Smooth muscle cell (in vitro differentiated cells): Measurements from ENCODE around the gene HIF3A. TPM values are rescaled to one million over a fixed set of nuclear protein-coding genes. Genes with fewer than 3 reads are reported as not detected.

ENCODE experiments used
- DNase-seq: peaks from one replicate; lab custom pipeline; 2025; ENCODE audit not compliant: unreplicated experiment; lab: John Stamatoyannopoulos, UW
- H2AFZ ChIP-seq: fragments of 200-600 bp; sonication (generic); 2 replicates; pipeline ENCODE4 v1.6.0; 2016; ENCODE audit warnings: antibody characterized with exemption, low read depth, mild to moderate bottlenecking
- H3F3A ChIP-seq: fragments of 200-600 bp; sonication (generic); 2 replicates; pipeline ENCODE4 v1.6.0; 2017; ENCODE audit warnings: antibody characterized with exemption, low read depth
- H3K27ac ChIP-seq: fragments of 200-600 bp; sonication (generic); 2 replicates; pipeline ENCODE4 v1.5.1; 2016; ENCODE audit warnings: low read depth, mild to moderate bottlenecking
- H3K27me3 ChIP-seq: fragments of 200-600 bp; sonication (generic); 2 replicates; pipeline ENCODE4 v1.6.1; 2016; ENCODE audit warnings: low read depth, mild to moderate bottlenecking
- H3K36me3 ChIP-seq: fragments of 200-600 bp; sonication (generic); 2 replicates; pipeline ENCODE4 v1.5.1; 2016; ENCODE audit warnings: low read depth
- H3K4me1 ChIP-seq: fragments of 200-600 bp; sonication (generic); 2 replicates; pipeline ENCODE4 v1.5.1; 2016; ENCODE audit warnings: low read depth
- H3K4me2 ChIP-seq: fragments of 200-600 bp; sonication (generic); 2 replicates; pipeline ENCODE4 v1.6.0; 2016; ENCODE audit warnings: mild to moderate bottlenecking
- H3K4me3 ChIP-seq: fragments of 200-600 bp; sonication (generic); 2 replicates; pipeline ENCODE4 v1.5.1; 2016; ENCODE audit warnings: mild to moderate bottlenecking
- H3K79me2 ChIP-seq: fragments of 200-600 bp; sonication (generic); 2 replicates; pipeline ENCODE4 v1.6.0; 2016; ENCODE audit warnings: low read depth, mild to moderate bottlenecking
- H3K9ac ChIP-seq: fragments of 200-600 bp; sonication (generic); 2 replicates; pipeline ENCODE4 v1.6.0; 2016; ENCODE audit warnings: low read depth
- H3K9me3 ChIP-seq: fragments of 200-600 bp; sonication (generic); replicated peaks from 2 replicates; pipeline ENCODE4 v1.5.1; 2016; ENCODE audit warnings: low read depth
- H4K20me1 ChIP-seq: fragments of 200-600 bp; sonication (generic); 2 replicates; pipeline ENCODE4 v1.6.0; 2016; ENCODE audit warnings: low read depth
- WGBS: methylation state at CpG from one replicate; pipeline ENCODE4 v1.1.7; 2016; ENCODE audit warnings: low lambda C conversion rate; 5-methylcytosine and 5-hydroxymethylcytosine counted together
- polyA plus RNA-seq: library from polyadenylated mRNA; unstranded; fragments of >200 nt; fragmentation: Nextera tagmentation; extraction: Ambion mirVana; gene quantifications from 2 replicates; pipeline ENCODE4 v1.2.1, GENCODE V29; 2016
- total RNA-seq: library from RNA; depleted of rRNA; stranded (reverse); fragments of >200 nt; gene quantifications from 2 replicates; pipeline ENCODE4 v1.2.3, GENCODE V29; 2014
- TF ChIP-seq, protein P1 (sequence below): fragments of 200-600 bp; sonication (generic); IDR thresholded peaks from 2 replicates; pipeline ENCODE4 v1.5.1; 2017; ENCODE audit warnings: borderline replicate concordance, mild to moderate bottlenecking, antibody characterized with exemption; ENCODE audit not compliant: insufficient read depth, poor library complexity, severe bottlenecking

The HIF3A gene
- total and polyA plus RNA-seq, 2 experiments from 2014 or later = 4.9 to 16.2 TPM

DNA sequence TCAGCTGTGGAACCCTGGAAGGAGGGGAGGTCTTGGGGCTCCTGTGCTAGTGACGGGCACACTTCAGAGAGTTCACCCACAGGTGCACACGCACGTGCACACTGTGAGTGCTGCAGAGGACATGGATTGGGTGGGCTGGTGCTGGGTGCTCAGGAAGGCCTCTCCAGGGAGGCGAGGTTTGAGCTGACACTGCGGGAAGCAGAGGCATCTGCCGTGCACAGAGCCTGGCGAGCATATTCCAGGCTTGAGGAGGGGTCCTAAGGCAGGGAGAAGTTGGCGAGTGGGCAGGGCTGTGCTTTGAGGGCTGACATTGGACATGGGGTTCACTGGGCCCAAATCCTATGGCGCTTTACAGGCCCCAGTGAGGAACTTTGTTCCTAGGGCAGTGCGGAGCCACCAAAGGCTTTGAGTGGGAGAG is 90.9 kb downstream of the HIF3A start:
- Histone ChIP-seq H3K4me1 (no peaks in the 10 kb centered on the region), H3K36me3 (peaks cover 5% of the 10 kb centered on the region), H3F3A (peaks cover 6% of the 10 kb centered on the region), H2AFZ (no peak overlapping the region), H3K4me2 (no peak overlapping the region), H3K79me2 (no peaks in the 10 kb centered on the region), H3K9me3 (no peaks in the 10 kb centered on the region), H3K27ac (no peak overlapping the region), H3K27me3 (no peaks in the 10 kb centered on the region), H3K9ac (no peak overlapping the region), H3K4me3 (no peak overlapping the region), H4K20me1 (no peaks in the 10 kb centered on the region)
- no peak for DNase-seq
- TF ChIP-seq, protein P1, sequence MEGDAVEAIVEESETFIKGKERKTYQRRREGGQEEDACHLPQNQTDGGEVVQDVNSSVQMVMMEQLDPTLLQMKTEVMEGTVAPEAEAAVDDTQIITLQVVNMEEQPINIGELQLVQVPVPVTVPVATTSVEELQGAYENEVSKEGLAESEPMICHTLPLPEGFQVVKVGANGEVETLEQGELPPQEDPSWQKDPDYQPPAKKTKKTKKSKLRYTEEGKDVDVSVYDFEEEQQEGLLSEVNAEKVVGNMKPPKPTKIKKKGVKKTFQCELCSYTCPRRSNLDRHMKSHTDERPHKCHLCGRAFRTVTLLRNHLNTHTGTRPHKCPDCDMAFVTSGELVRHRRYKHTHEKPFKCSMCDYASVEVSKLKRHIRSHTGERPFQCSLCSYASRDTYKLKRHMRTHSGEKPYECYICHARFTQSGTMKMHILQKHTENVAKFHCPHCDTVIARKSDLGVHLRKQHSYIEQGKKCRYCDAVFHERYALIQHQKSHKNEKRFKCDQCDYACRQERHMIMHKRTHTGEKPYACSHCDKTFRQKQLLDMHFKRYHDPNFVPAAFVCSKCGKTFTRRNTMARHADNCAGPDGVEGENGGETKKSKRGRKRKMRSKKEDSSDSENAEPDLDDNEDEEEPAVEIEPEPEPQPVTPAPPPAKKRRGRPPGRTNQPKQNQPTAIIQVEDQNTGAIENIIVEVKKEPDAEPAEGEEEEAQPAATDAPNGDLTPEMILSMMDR = no peak
- WGBS = 97% methylated on average over 10 of the region's 10 CpGs

DNA sequence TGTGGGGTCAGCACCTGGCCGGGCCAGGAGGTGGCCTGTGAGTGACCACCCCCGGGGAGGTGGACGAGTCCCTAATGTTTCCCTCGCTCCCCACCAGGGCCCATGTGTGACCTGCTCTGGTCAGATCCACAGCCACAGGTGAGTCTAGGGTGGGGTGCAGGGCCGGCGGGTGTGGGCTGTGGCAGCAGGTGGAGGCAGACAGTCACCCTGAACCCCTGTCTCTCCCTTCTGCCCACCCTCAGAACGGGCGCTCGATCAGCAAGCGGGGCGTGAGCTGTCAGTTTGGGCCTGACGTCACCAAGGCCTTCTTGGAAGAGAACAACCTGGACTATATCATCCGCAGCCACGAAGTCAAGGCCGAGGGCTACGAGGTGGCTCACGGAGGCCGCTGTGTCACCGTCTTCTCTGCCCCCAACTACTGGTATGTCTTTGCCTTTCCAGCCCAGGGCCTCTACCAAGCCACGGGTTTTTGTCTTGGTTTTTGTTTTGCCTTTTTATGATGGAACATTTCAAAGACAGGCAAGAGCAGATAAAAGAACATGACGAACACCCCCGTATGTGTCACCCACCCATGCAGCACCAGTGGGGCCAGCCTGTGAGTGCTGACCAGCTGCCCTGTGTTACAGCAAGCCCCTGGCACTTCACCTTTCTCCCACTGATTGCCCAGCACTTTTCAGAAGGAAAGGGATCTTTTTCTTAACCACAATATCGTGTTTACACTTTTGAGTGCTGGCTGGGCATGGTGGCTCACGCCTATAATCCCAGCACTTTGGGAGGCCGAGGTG is 91.7 kb downstream of the HIF3A start:
- Histone ChIP-seq H3K27ac (no peak overlapping the region), H3K27me3 (no peaks in the 10 kb centered on the region), H2AFZ (no peak overlapping the region), H3K79me2 (no peaks in the 10 kb centered on the region), H3K4me1 (no peaks in the 10 kb centered on the region), H3K9me3 (no peaks in the 10 kb centered on the region), H3K4me3 (no peak overlapping the region), H4K20me1 (no peaks in the 10 kb centered on the region), H3K4me2 (no peak overlapping the region), H3F3A (peaks cover 13% of the 10 kb centered on the region), H3K36me3 (peaks cover 5% of the 10 kb centered on the region), H3K9ac (no peak overlapping the region)
- no peak for DNase-seq
- 95% methylated on average over 25 of the region's 25 CpGs for WGBS
- TF ChIP-seq, protein P1 = no peak

DNA sequence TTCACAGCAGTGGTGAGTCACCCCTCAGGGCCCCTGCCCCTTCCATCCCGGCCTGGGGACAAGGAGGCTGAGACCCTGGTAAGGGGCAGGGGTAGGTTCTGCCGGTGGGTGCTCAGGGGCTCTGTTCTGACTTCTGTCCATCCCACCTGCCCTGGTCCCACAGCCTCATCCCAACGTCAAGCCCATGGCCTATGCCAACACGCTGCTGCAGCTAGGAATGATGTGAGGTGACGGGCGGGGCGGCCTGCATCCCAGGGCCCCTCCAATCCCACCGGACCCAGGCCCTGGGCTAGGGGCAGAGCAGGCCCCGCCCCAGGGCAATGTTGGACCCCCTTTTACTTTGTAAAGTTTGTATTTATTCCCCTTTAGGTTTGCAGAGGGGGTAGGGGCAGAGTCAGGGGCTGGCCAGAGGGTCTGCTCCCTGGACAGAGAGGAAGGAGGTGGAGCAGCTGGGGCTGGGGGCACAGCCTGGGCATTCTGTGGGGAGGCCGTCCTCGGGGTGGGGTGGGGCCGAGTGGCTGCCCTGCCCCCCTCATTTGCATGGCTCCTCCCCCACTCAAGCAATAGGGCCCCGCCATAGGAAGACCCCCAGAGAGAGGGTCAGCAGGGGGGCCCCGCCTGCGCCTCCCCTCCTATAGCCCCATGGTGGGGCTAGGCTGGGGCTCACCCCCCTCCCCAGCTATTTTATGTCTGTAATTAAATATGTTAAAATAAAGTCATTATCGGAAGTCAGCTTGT is 93.4 kb downstream of the HIF3A start:
- Histone ChIP-seq H3K4me3 (no peak overlapping the region), H3F3A (peaks cover 13% of the 10 kb centered on the region), H3K36me3 (peaks cover 5% of the 10 kb centered on the region), H4K20me1 (no peaks in the 10 kb centered on the region), H3K79me2 (no peaks in the 10 kb centered on the region), H3K27ac (no peak overlapping the region), H3K9ac (no peak overlapping the region), H3K9me3 (no peaks in the 10 kb centered on the region), H3K4me2 (no peak overlapping the region), H3K27me3 (no peaks in the 10 kb centered on the region), H3K4me1 (no peaks in the 10 kb centered on the region), H2AFZ (no peak overlapping the region)
- TF ChIP-seq, protein P1 = no peak
- WGBS = 99% methylated on average over 16 of the region's 16 CpGs
- no peak for DNase-seq
